HG03060 (cell line): Measurements from ENCODE around the gene TLK1.
"Not testable (repeated sequence)": the region's sequence is repeated elsewhere in the genome, so short reads cannot be mapped to it uniquely, and the experiment has no call there.

ENCODE experiments used
- ATAC-seq: cut with Tn5 transposase; IDR thresholded peaks from one replicate; pipeline ENCODE4 v1.9.1; 2021; ENCODE audit warnings: low read depth, moderate number of reproducible peaks; ENCODE audit not compliant: unreplicated experiment

The TLK1 gene

DNA sequence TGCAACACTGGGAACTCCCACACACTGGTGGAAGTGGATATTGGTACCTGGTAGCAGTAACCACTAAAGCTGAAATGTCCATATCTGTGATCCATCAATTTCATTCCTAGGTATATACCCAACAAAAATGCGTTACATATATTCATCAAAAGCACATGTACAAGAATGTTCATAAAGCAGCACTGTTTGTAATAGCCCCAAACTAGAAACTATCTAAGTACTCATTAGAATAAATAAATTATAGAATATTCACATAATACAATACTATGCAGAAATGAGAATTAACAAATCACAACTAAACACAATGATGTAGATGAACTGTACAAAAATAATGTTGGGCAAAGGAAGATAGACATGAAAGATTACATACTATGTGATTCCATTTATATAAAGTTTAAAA is 11.1 kb upstream of the TLK1 start:
- ATAC-seq, result no peak

DNA sequence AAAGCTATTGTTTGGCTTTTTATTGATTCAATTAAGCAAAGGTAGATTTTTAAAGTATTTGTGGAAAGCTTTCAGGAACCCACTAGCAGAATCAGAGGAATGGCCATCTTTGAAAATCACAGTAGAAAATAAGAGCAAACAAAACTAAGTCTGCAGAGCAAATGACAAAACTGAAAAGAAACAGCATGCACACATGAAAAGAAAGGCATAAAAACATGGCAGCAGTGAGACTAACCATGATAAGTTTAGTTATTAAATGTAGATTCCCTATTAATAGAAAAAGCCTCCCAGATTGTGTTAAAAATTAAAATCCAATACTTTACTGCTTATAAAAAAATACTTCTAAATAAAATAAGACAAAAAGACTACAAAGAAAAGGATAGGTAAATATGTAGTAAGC is 9.1 kb upstream of the TLK1 start:
- no peak for ATAC-seq

DNA sequence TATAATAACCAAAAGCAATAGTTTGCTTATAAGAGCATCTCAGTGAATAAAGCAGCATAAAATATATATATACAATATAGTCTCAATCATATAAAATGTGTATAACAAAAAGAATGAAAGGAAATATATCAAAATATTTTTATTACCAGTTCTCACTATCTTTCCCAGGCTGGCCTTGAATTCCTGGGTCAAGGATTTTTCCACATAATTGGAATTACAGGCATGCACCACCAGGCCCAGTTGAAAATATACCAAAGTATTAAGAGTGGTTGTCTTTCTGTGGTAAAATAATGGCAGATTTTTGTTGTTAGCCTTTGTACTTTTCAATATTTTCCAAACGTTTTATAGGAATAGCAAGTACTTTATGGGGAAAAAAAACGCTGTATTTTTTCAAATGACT is 8.6 kb upstream of the TLK1 start:
- ATAC-seq, result no peak

DNA sequence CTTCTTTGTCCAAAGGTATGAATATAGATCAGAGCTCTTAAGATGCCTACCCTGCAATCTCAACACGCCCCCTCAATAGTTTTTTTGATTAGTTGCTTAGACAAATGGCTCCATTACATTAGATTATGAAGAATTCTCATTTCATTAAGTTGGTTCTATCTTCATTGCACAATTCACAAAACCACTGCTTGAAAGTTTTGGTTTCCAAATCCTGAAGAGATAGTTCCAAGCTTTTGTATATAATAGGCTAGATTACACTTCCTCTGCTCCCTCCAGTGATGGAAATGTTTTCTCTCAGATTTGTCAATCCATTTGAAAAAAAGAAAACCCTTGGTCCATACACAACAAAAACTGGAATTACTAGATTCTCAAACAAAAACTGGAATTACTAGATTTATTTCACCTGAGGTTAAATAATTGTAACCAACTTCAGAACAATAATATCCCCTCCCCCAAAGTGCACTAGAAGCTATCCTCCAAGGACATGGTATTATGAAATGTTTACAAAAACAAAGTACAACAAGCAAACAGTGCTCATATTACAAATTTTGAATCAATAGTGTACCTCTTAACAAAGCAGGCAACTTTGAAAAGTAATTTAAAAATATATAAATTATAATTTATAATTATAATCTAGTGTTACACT is 6.8 kb upstream of the TLK1 start:
- no peak for ATAC-seq

DNA sequence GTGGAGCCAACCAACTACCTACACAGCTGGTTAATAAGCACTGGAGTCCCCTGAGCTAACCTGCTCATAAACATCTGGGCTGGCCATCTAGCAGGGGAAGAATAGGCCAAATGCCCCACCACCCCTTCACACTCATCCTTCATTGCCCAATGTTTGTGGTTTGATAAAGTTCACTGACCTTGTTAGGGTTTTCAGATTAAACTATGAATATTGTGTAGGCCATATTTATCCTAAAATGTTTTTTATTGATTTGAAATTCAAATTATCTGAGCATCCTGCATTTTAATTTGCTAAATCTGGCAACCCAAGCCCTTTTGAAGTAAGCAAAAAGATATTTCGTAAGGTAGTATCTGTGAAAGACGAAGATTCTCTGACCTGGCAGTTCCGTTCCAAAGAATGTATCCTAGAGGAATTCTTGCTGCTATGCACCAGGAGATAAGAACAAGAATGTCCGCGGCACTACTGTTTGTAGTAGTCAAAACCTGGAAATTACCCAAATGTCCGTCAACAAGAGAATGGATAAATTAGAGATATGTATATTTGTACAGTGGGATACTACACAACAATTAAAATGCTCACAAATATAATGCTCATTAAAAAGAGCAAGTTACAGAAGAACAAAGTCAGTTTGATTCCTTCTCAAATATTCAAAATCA is 5.8 kb upstream of the TLK1 start:
- ATAC-seq, result no peak

DNA sequence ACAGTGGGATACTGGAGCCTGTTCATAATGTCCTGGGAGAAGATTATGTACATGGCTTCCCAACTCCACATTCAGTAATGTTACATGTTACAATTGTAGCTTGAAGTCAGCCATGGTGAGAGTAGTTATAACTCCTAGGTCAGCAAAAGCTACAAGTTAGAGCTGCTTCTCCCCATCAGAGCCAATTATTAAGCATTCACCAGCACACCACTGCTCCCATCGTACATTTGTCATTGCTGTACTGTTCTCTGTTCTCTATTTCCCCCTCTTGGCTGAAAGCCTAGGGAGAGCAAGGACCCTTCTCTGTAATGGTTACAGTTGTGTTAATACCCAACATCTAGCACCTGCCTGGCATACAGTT is 5.3 kb upstream of the TLK1 start:
- ATAC-seq, result no peak

DNA sequence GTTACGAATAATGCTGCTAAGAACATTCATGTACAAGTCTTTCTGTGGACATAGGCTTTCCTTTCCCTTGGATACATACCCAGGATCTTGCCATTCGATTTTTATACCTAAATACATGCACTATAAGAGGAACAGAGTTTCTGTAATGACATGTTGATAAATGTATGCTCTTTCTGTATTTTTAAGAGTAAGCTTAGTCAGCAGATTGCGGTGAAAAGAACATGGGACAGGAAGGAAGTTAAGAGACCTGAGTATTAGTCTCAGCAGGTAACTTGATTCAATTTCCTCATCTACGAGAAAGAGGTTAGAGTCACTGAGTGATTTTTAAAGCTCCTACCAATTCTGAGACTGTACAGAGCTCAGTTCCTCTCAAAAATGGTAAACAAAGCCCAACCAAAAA is 2.6 kb upstream of the TLK1 start:
- ATAC-seq, result no peak

DNA sequence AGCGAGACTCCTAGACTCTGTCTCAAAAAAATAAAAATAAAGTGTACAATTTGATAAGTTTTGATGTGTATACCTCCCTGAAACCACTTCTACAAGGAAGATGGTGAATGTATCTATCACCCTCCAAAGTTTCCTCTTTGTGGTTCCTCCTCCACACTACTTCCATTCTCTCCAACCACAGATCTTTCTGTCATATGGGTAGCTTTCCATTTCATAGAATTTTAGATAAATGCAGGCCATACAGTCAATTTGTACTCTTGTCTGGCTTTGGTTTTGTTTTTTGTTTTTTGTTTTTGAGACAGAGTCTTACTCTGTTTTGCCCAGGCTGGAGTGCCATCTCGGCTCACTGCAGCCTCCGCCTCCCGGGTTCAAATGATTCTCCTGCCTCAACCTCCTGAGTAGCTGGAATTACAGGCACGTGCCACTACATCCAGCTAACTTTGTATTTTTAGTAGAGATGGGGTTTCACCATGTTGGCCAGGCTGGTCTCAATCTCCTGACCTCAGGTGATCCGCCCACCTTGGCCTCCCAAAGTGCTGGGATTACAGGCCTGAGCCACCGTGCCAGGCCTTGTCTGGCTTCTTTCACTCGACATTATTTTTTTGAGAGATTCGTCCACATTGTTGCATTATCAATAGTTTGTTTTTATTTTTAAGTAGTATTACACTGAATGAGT is 2.0 kb upstream of the TLK1 start:
- not testable (repeated sequence) for ATAC-seq

DNA sequence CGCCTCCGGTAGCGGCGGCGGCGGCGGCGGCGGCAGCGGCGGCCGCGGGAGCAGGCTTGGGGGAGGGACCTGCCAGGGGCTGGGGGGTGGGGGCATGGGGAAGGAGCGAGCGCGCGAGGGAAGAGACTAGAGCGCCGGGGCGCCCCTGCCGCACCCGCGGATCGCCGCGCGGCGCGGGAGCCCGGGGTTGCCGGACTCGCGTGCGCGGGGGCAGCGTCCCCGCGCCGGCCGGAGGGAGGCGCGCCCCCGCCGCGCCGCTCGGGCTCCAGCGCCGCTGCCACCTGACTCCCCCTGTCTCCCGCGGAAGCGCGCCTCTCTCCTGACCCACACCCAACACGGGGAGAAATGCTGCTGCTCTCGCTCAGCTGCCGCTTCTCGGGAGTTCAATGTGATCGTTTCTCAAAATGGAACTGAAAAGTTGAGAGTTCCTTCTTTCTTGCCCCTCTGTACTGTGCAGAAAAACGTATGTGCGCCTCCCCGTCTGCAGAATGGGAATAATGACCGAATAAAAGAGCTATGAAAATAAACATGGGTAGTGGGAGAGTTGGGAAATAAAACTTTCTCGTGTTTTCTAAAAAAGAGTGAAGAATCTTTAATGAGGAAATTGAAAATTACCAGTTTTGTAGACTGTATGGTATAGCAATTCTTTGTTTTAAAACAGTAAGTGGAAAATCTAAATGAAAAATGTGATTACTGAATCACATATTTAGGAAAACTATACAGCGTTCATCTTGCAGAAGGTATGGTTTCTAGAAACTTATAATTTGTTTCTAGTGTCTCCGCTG is 455 bp upstream of the TLK1 start:
- ATAC-seq, result no peak

DNA sequence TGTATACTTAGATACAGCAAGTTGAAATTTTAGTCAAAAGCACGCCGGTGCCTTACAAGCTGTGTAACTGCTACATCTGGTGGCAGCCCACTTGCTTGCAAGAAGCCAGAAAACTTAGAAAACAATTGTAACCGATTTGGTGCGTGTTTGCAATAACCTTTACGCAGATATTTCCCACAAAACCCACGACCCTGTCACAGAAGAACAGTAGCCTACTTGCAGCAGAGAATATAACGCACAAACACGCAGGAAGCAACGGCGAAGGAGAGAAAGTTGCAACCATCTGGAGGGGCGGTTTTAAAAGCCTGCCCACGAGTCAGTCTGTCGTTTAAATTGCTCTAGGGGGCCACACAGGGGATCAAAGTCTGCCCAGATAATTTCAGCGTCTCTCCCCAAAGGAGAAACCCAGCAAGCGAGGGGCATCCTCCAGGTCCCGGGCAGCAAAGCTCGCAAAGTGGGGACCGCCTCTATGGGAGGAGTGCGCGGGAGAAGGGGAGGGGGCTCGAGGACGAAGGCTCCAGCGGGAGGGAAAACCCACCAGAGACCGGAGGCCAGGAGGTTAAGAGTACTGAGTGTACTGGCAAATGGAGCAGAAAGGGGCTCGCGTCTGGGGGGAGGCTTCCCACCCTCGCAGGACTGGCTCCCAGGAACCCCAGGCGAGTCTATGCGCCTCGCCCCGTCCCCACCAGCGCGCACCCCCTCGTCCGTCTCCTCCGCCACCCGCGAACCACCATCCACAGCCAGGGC is 1.1 kb downstream of the TLK1 start:
- ATAC-seq, result no peak

DNA sequence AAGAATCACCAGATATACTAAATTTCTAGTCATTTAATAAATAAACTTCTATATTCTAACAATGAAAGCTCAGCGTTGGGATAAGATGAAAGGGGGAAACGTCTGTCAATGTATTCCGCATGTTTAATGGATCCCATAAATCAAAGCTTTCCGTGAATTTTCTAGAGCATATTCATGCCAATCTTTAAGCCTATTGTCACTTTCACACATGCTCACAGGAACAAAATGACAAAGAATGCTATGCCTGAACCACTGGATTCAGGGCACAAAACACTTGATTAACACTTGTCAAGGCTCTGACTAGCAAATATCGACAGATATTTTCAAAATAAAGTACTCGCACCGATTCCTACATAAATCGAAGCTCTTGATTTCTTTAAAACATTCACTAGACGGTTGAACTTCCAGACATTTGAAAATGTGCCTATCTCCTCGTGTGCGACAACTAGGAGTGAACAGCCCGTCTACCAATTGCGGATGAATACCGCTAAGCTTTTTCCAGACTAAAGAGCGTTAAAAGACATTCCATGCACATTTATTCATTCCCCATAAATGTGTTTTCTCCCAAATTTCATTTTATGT is 1.8 kb downstream of the TLK1 start:
- no peak for ATAC-seq

DNA sequence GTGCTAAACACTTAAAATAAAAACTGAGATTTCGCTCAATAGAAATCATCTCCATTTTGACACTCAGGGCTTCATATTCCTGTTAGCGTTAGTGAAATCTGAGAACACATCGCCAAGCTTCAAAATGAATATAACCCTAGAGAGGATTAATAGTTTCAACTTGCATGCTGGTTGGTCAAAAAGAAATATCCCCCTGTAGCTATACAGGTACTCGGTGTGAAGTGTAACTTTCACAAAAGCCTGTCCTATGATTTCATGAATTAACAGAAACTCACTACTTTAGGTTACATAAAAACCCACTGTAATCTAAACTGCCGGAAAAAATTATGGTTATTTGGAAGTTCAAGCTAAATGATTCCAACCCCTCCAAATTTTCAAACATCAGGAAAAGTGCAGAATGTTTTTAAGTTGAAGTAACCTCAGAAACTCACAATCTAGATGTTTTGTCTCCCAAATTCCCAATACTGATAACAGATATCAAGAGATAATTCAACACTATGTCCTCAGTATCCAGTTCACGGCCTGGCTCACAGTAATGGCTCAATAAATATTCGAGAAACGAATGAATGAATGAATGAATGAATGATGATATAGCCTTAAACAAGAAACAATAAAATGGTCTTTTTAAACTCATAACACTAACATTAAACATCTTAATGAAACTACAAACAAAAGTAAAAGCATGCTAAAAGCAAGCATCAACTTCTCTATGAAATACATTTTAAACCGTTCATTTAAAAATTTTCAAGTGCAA is 2.5 kb downstream of the TLK1 start:
- no peak for ATAC-seq

DNA sequence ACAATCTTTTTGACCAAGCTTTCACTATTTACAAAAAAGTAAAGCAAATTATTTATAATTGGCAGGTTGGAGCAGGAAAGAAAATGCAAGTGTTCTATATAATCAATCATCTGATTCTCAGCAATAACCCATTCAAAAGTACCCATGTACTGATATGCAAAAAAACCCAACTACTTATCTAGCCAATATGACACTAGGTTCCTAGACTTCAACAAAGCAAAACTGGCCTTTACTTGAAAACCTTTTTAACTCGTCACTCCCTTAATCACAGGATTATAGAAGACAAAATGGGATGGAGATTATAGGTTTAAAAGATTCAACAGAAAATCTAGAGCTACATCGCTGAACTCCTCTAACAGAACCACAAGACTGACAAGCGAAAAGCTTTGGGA is 3.6 kb downstream of the TLK1 start:
- no peak for ATAC-seq

DNA sequence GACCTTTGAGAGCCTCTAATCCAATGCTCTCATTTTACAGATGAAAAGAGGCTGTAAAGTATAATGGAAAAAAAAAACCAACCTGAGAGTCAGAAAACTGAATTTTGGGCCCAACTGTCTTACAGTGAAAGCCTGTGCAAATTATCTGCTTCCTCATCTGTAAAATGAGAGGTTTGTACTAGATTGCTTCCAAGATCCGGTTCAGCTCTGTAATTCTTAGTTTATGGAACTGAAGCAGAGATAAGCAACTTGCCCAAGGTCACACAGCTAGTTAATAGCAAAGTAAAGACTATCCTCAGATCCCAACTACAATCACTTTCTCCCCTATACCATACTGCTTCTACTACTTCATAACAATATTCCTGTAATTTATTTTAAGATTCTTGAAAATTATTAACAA is 6.3 kb downstream of the TLK1 start:
- ATAC-seq, result no peak

DNA sequence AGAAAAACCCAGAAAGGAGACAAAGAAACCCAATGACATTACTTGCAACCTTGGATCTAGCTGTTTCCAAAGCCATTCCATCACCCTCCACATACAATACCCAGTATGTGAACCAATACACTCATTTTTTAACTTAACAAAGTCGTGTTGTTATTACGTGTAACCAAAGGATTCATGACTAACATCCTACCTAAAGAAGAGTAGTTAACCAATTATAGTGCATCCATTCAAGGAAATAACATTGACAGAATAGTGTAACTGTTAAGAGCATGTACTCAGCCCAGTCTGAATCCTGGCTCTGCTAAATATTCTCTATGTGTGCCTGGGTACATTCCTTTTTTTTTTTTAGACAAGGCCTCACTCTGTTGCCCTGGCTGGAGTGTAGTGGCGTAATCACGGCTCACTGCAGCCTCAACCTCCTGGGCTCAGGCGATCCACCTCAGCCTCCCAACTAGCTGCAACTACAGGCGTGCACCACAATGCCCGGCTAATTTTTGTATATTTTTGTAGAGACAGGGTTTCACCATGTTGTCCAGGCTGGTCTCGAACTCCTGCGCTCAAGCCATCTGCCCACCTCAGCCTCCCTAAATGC is 9.9 kb downstream of the TLK1 start:
- ATAC-seq, result no peak

DNA sequence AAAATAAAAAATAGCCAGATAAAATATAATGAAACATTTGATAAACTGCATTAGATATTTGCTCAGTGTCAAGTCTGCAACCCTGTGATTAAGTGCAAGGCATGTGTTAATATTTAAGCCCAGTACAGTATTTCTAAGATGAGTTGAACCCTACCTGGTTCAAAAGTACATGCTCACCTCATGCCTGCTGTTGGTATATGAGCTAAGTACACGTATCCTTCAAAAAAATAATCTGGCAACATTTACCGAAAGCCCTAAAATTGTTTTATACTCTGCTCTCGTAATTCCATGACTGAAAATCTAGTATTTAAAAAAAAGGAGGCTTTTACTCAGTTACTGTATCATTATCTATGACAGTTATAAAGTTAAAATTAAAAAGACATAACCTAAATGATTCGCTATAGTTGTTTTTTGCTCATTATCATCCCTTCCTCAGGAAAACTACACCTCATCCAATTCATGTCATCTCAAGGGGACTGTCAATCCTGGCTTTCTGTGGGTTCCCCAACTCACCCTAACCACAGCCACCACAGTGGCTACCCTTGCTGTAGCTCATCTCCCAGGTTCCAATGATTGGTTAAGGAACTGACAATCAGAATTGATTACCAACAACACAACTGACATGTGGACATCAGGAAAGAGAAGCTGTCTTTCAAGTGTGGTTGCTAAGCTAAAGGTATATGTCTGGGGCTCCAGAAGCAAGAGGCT is 10.6 kb downstream of the TLK1 start:
- ATAC-seq, result no peak

DNA sequence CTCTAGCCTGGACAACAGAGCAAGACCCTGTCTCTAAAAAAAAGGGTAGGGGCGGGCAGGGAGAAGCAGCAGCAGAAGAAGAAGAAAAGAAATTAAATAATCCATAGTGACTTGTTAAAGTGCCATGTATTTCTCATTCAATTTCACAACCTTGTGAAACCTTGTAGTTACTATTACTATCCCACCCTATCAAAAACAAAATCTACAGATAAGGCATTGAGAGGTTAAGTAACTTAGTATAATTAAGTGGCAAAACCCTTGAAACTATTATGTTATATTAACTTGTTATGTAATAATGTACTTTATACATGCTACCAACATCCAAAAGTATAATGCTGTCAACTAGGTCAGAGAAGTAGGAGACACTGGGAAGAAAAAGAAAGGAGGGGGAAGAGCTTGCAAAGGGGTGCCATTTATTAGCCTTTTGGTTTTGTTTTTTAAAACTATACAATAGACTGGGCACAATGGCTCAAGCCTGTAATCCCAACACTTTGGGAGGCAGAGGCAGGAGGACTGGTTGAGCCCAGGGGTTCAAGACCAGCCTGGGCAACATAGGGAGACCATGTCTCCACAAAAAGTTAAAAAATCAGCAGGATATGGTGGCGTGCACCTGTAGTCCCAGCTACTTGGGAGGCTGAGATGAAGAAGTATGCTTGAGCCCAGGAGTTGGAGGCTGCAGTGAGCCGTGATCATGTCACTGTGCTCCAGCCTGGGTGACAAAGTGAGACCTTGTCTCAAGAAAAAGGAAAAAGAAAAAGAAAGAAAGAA is 11.3 kb downstream of the TLK1 start:
- no peak for ATAC-seq

DNA sequence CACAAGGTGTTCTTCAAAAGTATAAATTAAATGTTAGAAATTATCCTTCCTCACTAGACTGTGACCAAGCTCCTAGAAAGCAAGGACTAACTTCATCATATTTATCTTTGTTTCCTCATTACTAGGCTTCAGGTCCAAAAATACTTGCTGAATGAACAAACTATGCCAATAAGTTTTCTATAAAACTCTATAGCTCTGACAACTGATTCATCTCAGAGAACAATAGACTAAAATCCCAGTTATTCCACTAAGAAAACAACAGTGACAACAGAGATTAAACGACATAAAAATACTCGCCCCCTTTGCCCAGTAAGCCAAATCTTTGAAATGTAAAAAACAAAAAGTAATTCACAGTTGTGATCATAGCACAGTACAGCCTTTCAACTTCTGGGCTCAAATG is 13.6 kb downstream of the TLK1 start:
- no peak for ATAC-seq
